ENCODE measurements around the gene LTBR.

Gene LTBR

GRCh38 chr12:6380141-6381121 is 3.5 kb upstream of the LTBR start:
- H2AFZ ChIP-seq (ENCODE audit: low read depth, low read length, severe bottlenecking): no peak overlapping the region
- no peaks in the 10 kb centered on the region for H3K79me2 ChIP-seq (ENCODE audit: insufficient read depth, low read length)
- no peaks in the 10 kb centered on the region for H3K36me3 ChIP-seq (ENCODE audit: low read length)
- H3K4me3 ChIP-seq (ENCODE audit: insufficient read depth, low read length, poor library complexity, severe bottlenecking): no peak overlapping the region
- no peak for TF ChIP-seq EZH2phosphoT487 (conservative IDR thresholded peaks at IDR 0.05; ENCODE audit: low read length)
- TF ChIP-seq, protein P1, sequence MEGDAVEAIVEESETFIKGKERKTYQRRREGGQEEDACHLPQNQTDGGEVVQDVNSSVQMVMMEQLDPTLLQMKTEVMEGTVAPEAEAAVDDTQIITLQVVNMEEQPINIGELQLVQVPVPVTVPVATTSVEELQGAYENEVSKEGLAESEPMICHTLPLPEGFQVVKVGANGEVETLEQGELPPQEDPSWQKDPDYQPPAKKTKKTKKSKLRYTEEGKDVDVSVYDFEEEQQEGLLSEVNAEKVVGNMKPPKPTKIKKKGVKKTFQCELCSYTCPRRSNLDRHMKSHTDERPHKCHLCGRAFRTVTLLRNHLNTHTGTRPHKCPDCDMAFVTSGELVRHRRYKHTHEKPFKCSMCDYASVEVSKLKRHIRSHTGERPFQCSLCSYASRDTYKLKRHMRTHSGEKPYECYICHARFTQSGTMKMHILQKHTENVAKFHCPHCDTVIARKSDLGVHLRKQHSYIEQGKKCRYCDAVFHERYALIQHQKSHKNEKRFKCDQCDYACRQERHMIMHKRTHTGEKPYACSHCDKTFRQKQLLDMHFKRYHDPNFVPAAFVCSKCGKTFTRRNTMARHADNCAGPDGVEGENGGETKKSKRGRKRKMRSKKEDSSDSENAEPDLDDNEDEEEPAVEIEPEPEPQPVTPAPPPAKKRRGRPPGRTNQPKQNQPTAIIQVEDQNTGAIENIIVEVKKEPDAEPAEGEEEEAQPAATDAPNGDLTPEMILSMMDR (IDR thresholded peaks at IDR 0.05; ENCODE audit: insufficient read depth, low read length, poor library complexity, severe bottlenecking): no peak
- H3K27me3 ChIP-seq (ENCODE audit: low read length): no peaks in the 10 kb centered on the region
- no peaks in the 10 kb centered on the region for H3K9me3 ChIP-seq (ENCODE audit: insufficient read depth, low read length)
- H4K20me1 ChIP-seq (ENCODE audit: low read depth, low read length): no peaks in the 10 kb centered on the region
- H3F3A ChIP-seq (ENCODE audit: insufficient read depth): no peaks in the 10 kb centered on the region
- H3K9ac ChIP-seq (ENCODE audit: low read length): no peak overlapping the region
- no peak overlapping the region for H3K27ac ChIP-seq (ENCODE audit: low read depth, low read length)
- H3K9me2 ChIP-seq (replicated peaks; ENCODE audit: insufficient read depth, low read length): no peaks in the 10 kb centered on the region
- H3K4me2 ChIP-seq (ENCODE audit: low read depth, low read length, poor library complexity, severe bottlenecking): no peak overlapping the region

DNA sequence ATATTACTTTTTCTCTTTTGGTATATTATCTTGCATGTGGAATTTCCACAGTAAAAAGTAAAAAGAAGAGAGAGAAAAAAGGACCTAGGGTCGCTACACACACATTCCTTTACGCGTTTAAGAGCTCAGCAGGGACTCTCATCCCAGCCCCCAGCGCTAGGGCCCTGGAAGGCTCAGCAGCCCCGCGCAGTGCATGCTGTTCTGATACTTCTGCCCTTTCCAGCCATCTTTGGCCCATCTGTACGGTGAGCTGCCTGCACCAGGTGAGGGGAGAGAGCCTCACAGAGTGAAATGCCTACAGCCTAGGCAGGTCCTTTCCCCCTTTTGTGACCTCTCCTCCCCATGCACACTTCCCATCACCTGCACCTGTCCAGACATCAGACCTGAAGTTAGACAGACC is 1.6 kb upstream of the LTBR start:
- no peaks in the 10 kb centered on the region for H3K27me3 ChIP-seq (ENCODE audit: low read length)
- no peaks in the 10 kb centered on the region for H3K79me2 ChIP-seq (ENCODE audit: insufficient read depth, low read length)
- H3K27ac ChIP-seq (ENCODE audit: low read depth, low read length): no peak overlapping the region
- TF ChIP-seq, protein P1 (IDR thresholded peaks at IDR 0.05; ENCODE audit: insufficient read depth, low read length, poor library complexity, severe bottlenecking): no peak
- no peak for TF ChIP-seq EZH2phosphoT487 (conservative IDR thresholded peaks at IDR 0.05; ENCODE audit: low read length)
- H3K9me3 ChIP-seq (ENCODE audit: insufficient read depth, low read length): no peaks in the 10 kb centered on the region
- H3K36me3 ChIP-seq (ENCODE audit: low read length): no peaks in the 10 kb centered on the region
- H3K4me2 ChIP-seq (ENCODE audit: low read depth, low read length, poor library complexity, severe bottlenecking): no peak overlapping the region
- no peak overlapping the region for H3K9ac ChIP-seq (ENCODE audit: low read length)
- H2AFZ ChIP-seq (ENCODE audit: low read depth, low read length, severe bottlenecking): no peak overlapping the region
- H3K4me3 ChIP-seq (ENCODE audit: insufficient read depth, low read length, poor library complexity, severe bottlenecking): no peak overlapping the region
- no peaks in the 10 kb centered on the region for H3K9me2 ChIP-seq (replicated peaks; ENCODE audit: insufficient read depth, low read length)
- no peaks in the 10 kb centered on the region for H4K20me1 ChIP-seq (ENCODE audit: low read depth, low read length)
- H3F3A ChIP-seq (ENCODE audit: insufficient read depth): no peaks in the 10 kb centered on the region

- Histone ChIP-seq H4K20me1 (ENCODE audit: low read depth, low read length) (no peaks in the 10 kb centered on the region), H3K9me3 (ENCODE audit: insufficient read depth, low read length) (no peaks in the 10 kb centered on the region), H3K36me3 (ENCODE audit: low read length) (no peaks in the 10 kb centered on the region), H3K9me2 (replicated peaks; ENCODE audit: insufficient read depth, low read length) (no peaks in the 10 kb centered on the region), H3K27ac (ENCODE audit: low read depth, low read length) (no peak overlapping the region), H3K27me3 (ENCODE audit: low read length) (no peaks in the 10 kb centered on the region), H3K9ac (ENCODE audit: low read length) (no peak overlapping the region), H2AFZ (ENCODE audit: low read depth, low read length, severe bottlenecking) (no peak overlapping the region), H3K79me2 (ENCODE audit: insufficient read depth, low read length) (no peaks in the 10 kb centered on the region), H3F3A (ENCODE audit: insufficient read depth) (no peaks in the 10 kb centered on the region), H3K4me3 (ENCODE audit: insufficient read depth, low read length, poor library complexity, severe bottlenecking) (no peak overlapping the region), H3K4me2 (ENCODE audit: low read depth, low read length, poor library complexity, severe bottlenecking) (no peak overlapping the region)
- TF ChIP-seq EZH2phosphoT487 (conservative IDR thresholded peaks at IDR 0.05; ENCODE audit: low read length): no peak
- TF ChIP-seq, protein P1 (IDR thresholded peaks at IDR 0.05; ENCODE audit: insufficient read depth, low read length, poor library complexity, severe bottlenecking): no peak
Measured at GRCh38 chr12:6382982-6383381, 980 bp upstream of the LTBR start.

Measured in SU-DHL-6 (cell line).